ENCODE data around the gene FHDC1. TPM values are rescaled to one million over a fixed set of nuclear protein-coding genes. Genes with fewer than 3 reads are reported as not detected.

The FHDC1 gene
- total and polyA plus RNA-seq, 2 experiments from 2014 or later: 0.18 TPM; not detected in 1

DNA sequence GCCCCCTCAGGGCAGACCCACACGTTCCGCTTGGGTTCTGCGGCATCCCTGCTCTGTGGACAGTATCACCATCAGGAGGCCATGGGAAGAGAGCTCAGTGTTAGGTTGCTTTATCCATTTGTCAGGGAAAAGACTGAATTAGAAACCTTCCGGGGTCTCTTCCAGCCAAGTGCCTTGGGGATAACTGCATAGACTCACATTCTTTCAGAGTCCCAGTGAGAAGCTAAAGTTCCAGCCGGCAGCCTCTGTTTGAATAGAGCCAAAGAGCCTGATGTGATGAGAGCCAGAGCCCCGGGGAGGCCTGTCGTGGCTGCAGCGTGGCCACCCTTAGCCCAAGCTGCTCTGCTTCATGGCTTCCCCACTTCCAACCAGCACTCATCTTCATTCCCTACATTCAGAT, 85.2 kb downstream of the FHDC1 start:
- no peaks in the 10 kb centered on the region for H3K27me3 ChIP-seq
- H3K4me3 ChIP-seq: no peak overlapping the region
- no peaks in the 10 kb centered on the region for H3K9me3 ChIP-seq (ENCODE audit: low read depth)
- no peaks in the 10 kb centered on the region for H3K36me3 ChIP-seq
- H3K27ac ChIP-seq: no peak overlapping the region
- TF ChIP-seq, protein P1, sequence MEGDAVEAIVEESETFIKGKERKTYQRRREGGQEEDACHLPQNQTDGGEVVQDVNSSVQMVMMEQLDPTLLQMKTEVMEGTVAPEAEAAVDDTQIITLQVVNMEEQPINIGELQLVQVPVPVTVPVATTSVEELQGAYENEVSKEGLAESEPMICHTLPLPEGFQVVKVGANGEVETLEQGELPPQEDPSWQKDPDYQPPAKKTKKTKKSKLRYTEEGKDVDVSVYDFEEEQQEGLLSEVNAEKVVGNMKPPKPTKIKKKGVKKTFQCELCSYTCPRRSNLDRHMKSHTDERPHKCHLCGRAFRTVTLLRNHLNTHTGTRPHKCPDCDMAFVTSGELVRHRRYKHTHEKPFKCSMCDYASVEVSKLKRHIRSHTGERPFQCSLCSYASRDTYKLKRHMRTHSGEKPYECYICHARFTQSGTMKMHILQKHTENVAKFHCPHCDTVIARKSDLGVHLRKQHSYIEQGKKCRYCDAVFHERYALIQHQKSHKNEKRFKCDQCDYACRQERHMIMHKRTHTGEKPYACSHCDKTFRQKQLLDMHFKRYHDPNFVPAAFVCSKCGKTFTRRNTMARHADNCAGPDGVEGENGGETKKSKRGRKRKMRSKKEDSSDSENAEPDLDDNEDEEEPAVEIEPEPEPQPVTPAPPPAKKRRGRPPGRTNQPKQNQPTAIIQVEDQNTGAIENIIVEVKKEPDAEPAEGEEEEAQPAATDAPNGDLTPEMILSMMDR (IDR thresholded peaks at IDR 0.05; ENCODE audit: low read depth, low read length): no peak
- no peaks in the 10 kb centered on the region for H3K4me1 ChIP-seq (ENCODE audit: low read depth)
- no peak for DNase-seq (ENCODE audit: low read depth in 1 of 2, low spot score in 1 of 2)

DNA sequence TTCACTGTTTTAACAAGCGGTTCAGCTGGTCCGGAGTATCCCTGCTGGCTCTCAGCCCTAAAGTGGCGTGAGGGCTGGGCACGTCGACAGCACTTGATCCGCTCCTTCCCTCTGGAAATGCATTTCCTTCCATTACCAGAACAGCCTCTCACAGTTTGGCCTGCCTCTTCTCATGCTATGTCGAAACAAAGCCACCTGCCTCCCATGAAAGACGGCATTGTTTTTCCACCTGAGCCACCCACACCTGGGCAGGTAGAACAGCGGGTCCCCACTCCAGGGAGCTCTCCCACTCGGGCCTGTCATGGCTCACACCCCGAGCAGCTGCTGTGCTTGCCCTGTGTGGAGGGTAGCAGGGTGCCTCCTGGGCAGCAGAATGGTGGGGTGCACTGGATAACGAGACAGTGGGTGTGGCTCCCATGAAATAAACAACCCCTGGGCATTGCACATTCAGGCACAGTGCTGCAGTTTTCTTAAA, 86.2 kb downstream of the FHDC1 start:
- Histone ChIP-seq H3K4me3 (no peak overlapping the region), H3K36me3 (no peaks in the 10 kb centered on the region), H3K27me3 (no peaks in the 10 kb centered on the region), H3K27ac (no peak overlapping the region), H3K9me3 (ENCODE audit: low read depth) (no peaks in the 10 kb centered on the region), H3K4me1 (ENCODE audit: low read depth) (no peaks in the 10 kb centered on the region)
- DNase-seq (ENCODE audit: low read depth in 1 of 2, low spot score in 1 of 2): peak in 1 of 2 donors; percentile 19
- TF ChIP-seq, protein P1 (IDR thresholded peaks at IDR 0.05; ENCODE audit: low read depth, low read length): no peak

DNA sequence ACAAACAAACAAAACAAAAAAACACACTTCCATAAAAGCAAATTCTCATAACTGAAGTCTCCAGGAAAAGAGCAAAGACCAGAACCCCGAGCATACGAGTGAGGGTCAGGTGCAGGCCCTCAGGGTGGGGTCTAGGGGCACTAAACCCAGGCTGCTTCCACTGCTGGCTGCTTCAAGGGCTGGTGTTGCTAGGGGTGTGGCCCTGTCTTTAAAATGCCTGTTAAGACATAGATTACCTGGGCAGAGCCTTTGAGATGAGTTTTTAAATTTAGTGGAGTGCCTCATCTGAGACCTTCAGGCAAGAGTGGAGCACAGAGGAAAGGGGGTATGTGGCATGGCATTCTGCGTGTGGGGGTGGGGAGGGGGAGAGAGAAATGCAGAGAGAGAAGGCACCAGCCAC, 87.0 kb downstream of the FHDC1 start:
- H3K4me1 ChIP-seq (ENCODE audit: low read depth): no peaks in the 10 kb centered on the region
- TF ChIP-seq, protein P1 (IDR thresholded peaks at IDR 0.05; ENCODE audit: low read depth, low read length): no peak
- no peaks in the 10 kb centered on the region for H3K27me3 ChIP-seq
- H3K9me3 ChIP-seq (ENCODE audit: low read depth): no peaks in the 10 kb centered on the region
- no peak overlapping the region for H3K4me3 ChIP-seq
- no peak for DNase-seq (ENCODE audit: low read depth in 1 of 2, low spot score in 1 of 2)
- H3K36me3 ChIP-seq: no peaks in the 10 kb centered on the region
- H3K27ac ChIP-seq: no peak overlapping the region

DNA sequence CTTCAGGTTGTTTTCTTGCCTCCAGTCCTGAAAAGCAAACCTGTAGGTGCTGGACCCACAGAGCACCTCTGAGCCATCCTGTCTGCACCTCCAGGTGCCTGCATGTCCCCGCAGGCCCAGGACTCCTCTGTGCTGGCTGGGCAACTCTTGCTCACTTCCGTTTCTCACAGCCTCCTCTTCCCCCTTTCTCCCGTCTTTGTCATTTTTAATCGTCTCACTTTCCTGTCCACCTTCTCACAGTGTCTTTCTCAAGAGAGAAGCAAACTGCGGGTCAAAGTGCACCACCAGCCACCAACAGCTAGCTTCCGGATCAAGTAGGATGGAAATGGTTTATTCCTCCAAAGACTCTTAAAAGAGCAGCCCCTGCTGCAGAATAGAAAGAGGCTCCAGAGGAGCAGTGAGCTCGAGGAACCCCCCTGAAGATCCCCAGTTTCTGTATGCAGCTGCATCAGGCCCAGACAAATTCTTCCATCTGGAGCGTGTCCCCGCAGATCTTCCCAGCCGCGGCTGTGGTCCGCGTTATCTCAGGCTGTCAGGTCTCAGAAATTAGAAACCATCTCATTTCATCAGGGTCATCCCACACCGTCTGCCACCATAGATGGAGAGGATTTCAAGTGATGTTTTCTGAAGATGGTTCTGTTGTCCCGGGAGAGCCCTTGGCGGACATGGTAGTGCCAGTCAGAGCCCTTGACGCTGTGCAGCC, 87.7 kb downstream of the FHDC1 start:
- H3K4me1 ChIP-seq (ENCODE audit: low read depth): no peaks in the 10 kb centered on the region
- H3K27me3 ChIP-seq: no peaks in the 10 kb centered on the region
- no peak for DNase-seq (ENCODE audit: low read depth in 1 of 2, low spot score in 1 of 2)
- TF ChIP-seq, protein P1 (IDR thresholded peaks at IDR 0.05; ENCODE audit: low read depth, low read length): no peak
- no peaks in the 10 kb centered on the region for H3K36me3 ChIP-seq
- no peaks in the 10 kb centered on the region for H3K9me3 ChIP-seq (ENCODE audit: low read depth)
- no peak overlapping the region for H3K4me3 ChIP-seq
- no peak overlapping the region for H3K27ac ChIP-seq

DNA sequence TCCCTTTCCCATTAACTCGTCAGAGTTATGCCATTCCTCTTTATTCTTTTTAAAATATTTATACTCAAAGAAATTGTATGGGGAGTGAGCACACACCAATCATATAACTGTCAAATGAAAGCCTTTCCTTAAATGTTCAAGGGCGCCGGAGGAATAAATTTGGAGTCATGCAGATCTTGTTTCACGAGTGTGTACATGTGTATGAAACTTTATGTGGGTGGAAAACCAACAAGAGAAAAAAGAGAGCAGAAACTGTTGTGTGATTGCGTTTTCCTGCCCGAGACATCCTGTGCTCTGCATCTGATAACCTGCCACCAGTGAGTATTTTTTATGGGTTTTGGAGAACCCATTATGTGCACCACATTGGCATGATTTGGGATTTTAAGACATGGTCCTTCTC, 88.3 kb downstream of the FHDC1 start:
- TF ChIP-seq, protein P1 (IDR thresholded peaks at IDR 0.05; ENCODE audit: low read depth, low read length): no peak
- no peaks in the 10 kb centered on the region for H3K4me1 ChIP-seq (ENCODE audit: low read depth)
- H3K27me3 ChIP-seq: no peaks in the 10 kb centered on the region
- H3K36me3 ChIP-seq: no peaks in the 10 kb centered on the region
- no peak overlapping the region for H3K4me3 ChIP-seq
- no peaks in the 10 kb centered on the region for H3K9me3 ChIP-seq (ENCODE audit: low read depth)
- H3K27ac ChIP-seq: no peak overlapping the region
- no peak for DNase-seq (ENCODE audit: low read depth in 1 of 2, low spot score in 1 of 2)
